ENCODE measurements around the gene WEE2.

DNA sequence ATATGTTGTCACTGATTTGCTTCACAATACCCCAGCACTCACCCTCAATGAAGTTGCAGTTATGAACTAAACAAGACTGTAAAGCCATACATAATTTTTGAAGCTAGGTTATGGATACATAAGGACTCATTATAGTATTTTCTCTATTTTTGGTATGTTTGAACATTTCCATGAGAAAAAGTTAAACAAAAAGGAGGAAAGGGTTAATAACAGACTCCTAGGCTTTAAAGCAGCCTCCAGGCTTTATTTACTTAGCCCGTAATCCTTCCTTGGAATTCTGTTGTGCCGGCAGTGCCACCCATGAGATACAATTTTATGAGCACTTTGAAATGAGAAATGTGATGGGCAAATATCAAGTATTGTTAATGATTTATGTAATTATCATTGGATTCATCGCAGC is 4.0 kb upstream of the WEE2 start:
- TF ChIP-seq, protein P1, sequence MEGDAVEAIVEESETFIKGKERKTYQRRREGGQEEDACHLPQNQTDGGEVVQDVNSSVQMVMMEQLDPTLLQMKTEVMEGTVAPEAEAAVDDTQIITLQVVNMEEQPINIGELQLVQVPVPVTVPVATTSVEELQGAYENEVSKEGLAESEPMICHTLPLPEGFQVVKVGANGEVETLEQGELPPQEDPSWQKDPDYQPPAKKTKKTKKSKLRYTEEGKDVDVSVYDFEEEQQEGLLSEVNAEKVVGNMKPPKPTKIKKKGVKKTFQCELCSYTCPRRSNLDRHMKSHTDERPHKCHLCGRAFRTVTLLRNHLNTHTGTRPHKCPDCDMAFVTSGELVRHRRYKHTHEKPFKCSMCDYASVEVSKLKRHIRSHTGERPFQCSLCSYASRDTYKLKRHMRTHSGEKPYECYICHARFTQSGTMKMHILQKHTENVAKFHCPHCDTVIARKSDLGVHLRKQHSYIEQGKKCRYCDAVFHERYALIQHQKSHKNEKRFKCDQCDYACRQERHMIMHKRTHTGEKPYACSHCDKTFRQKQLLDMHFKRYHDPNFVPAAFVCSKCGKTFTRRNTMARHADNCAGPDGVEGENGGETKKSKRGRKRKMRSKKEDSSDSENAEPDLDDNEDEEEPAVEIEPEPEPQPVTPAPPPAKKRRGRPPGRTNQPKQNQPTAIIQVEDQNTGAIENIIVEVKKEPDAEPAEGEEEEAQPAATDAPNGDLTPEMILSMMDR (IDR thresholded peaks at IDR 0.05), result no peak
- TF ChIP-seq SMAD3 (CRISPR knock-in tag; IDR thresholded peaks at IDR 0.05; ENCODE audit: borderline replicate concordance), result no peak
- TF ChIP-seq, protein P2, sequence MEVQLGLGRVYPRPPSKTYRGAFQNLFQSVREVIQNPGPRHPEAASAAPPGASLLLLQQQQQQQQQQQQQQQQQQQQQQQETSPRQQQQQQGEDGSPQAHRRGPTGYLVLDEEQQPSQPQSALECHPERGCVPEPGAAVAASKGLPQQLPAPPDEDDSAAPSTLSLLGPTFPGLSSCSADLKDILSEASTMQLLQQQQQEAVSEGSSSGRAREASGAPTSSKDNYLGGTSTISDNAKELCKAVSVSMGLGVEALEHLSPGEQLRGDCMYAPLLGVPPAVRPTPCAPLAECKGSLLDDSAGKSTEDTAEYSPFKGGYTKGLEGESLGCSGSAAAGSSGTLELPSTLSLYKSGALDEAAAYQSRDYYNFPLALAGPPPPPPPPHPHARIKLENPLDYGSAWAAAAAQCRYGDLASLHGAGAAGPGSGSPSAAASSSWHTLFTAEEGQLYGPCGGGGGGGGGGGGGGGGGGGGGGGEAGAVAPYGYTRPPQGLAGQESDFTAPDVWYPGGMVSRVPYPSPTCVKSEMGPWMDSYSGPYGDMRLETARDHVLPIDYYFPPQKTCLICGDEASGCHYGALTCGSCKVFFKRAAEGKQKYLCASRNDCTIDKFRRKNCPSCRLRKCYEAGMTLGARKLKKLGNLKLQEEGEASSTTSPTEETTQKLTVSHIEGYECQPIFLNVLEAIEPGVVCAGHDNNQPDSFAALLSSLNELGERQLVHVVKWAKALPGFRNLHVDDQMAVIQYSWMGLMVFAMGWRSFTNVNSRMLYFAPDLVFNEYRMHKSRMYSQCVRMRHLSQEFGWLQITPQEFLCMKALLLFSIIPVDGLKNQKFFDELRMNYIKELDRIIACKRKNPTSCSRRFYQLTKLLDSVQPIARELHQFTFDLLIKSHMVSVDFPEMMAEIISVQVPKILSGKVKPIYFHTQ (CRISPR knock-in tag; IDR thresholded peaks at IDR 0.05), result no peak
- TF ChIP-seq, protein P3, sequence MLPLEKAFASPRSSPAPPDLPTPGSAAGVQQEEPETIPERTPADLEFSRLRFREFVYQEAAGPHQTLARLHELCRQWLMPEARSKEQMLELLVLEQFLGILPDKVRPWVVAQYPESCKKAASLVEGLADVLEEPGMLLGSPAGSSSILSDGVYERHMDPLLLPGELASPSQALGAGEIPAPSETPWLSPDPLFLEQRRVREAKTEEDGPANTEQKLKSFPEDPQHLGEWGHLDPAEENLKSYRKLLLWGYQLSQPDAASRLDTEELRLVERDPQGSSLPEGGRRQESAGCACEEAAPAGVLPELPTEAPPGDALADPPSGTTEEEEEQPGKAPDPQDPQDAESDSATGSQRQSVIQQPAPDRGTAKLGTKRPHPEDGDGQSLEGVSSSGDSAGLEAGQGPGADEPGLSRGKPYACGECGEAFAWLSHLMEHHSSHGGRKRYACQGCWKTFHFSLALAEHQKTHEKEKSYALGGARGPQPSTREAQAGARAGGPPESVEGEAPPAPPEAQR (CRISPR knock-in tag; IDR thresholded peaks at IDR 0.05), result no peak
- no peak for TF ChIP-seq CREB1 (CRISPR knock-in tag; IDR thresholded peaks at IDR 0.05)
- TF ChIP-seq, protein P4, sequence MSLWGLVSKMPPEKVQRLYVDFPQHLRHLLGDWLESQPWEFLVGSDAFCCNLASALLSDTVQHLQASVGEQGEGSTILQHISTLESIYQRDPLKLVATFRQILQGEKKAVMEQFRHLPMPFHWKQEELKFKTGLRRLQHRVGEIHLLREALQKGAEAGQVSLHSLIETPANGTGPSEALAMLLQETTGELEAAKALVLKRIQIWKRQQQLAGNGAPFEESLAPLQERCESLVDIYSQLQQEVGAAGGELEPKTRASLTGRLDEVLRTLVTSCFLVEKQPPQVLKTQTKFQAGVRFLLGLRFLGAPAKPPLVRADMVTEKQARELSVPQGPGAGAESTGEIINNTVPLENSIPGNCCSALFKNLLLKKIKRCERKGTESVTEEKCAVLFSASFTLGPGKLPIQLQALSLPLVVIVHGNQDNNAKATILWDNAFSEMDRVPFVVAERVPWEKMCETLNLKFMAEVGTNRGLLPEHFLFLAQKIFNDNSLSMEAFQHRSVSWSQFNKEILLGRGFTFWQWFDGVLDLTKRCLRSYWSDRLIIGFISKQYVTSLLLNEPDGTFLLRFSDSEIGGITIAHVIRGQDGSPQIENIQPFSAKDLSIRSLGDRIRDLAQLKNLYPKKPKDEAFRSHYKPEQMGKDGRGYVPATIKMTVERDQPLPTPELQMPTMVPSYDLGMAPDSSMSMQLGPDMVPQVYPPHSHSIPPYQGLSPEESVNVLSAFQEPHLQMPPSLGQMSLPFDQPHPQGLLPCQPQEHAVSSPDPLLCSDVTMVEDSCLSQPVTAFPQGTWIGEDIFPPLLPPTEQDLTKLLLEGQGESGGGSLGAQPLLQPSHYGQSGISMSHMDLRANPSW (CRISPR knock-in tag; conservative IDR thresholded peaks at IDR 0.05; ENCODE audit: low read depth), result no peak
- TF ChIP-seq CREM (CRISPR knock-in tag; IDR thresholded peaks at IDR 0.05), result no peak
